ENCODE measurements around the gene SLC30A9.

SLC30A9 gene

DNA sequence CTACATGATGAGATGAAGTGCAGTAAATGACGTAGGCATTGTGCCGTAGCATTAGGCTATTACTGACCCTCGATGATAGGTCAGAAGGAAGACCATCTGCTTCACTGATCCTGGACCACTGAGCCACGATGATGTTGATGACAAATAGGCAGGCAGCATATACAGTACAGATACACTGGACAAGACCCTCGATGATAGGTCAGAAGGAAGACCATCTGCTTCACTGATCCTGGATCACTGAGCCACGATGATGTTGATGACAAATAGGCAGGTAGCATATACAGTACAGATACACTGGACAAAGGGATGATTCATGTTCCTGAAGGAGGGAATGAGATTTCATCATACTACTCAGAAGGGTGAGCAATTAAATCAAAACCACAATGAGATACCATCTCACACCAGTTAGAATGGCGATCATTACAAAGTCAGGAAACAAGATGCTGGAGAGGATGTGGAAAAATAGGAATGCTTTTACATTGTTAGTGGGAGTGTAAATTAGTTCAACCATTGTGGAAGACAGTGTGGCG lies 111.2 kb downstream of the SLC30A9 start:
- H3K9me3 ChIP-seq (ENCODE audit: control insufficient read depth, low read length) = no peaks in the 10 kb centered on the region
- H3K9ac ChIP-seq (ENCODE audit: low read length) = no peak overlapping the region
- H3K4me1 ChIP-seq (ENCODE audit: control insufficient read depth, insufficient read depth, low read length) = no peaks in the 10 kb centered on the region
- no peaks in the 10 kb centered on the region for H3K27me3 ChIP-seq (ENCODE audit: control insufficient read depth, insufficient read depth, low read length)
- no peaks in the 10 kb centered on the region for H3K36me3 ChIP-seq (ENCODE audit: control insufficient read depth, insufficient read depth, low read length)
- no peak overlapping the region for H3K4me3 ChIP-seq (ENCODE audit: low read length)

- no peaks in the 10 kb centered on the region for H3K4me1 ChIP-seq (ENCODE audit: control insufficient read depth, insufficient read depth, low read length)
- H3K4me3 ChIP-seq (ENCODE audit: low read length) = no peak overlapping the region
- H3K27me3 ChIP-seq (ENCODE audit: control insufficient read depth, insufficient read depth, low read length) = no peaks in the 10 kb centered on the region
- H3K36me3 ChIP-seq (ENCODE audit: control insufficient read depth, insufficient read depth, low read length) = no peaks in the 10 kb centered on the region
- H3K9me3 ChIP-seq (ENCODE audit: control insufficient read depth, low read length) = no peaks in the 10 kb centered on the region
- H3K9ac ChIP-seq (ENCODE audit: low read length) = no peak overlapping the region
These were observed 114.2 kb downstream of the SLC30A9 start for GRCh38 chr4:42104521-42104920.

GRCh38 chr4:42112846-42113245 lies 122.5 kb downstream of the SLC30A9 start:
- no peaks in the 10 kb centered on the region for H3K9me3 ChIP-seq (ENCODE audit: control insufficient read depth, low read length)
- H3K36me3 ChIP-seq (ENCODE audit: control insufficient read depth, insufficient read depth, low read length) = no peaks in the 10 kb centered on the region
- no peak overlapping the region for H3K4me3 ChIP-seq (ENCODE audit: low read length)
- H3K4me1 ChIP-seq (ENCODE audit: control insufficient read depth, insufficient read depth, low read length) = no peaks in the 10 kb centered on the region
- no peak overlapping the region for H3K9ac ChIP-seq (ENCODE audit: low read length)
- no peaks in the 10 kb centered on the region for H3K27me3 ChIP-seq (ENCODE audit: control insufficient read depth, insufficient read depth, low read length)

GRCh38 chr4:42119886-42120285 lies 129.6 kb downstream of the SLC30A9 start:
- Histone ChIP-seq H3K36me3 (ENCODE audit: control insufficient read depth, insufficient read depth, low read length) (no peaks in the 10 kb centered on the region), H3K9ac (ENCODE audit: low read length) (no peak overlapping the region), H3K9me3 (ENCODE audit: control insufficient read depth, low read length) (no peaks in the 10 kb centered on the region), H3K27me3 (ENCODE audit: control insufficient read depth, insufficient read depth, low read length) (no peaks in the 10 kb centered on the region), H3K4me3 (ENCODE audit: low read length) (no peak overlapping the region), H3K4me1 (ENCODE audit: control insufficient read depth, insufficient read depth, low read length) (no peaks in the 10 kb centered on the region)

DNA sequence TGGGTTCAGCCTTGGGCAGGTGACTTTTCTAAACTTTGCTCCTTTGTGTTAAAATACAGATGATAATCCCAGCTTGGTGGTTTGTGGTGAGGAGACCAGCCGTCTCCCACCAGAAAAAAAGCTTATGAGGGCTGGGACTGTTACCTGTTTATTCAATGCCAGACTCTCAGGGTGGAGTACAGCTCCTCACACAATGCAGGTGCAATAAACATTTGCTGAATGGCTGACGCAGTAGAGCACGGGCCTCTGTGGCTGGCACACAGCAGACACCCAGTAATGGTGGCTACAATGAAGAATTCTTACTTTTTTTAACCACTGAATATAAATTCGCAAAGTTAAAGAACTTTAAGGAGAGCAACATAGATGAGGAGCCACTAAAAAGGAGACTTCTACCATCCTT lies 131.9 kb downstream of the SLC30A9 start:
- Histone ChIP-seq H3K4me3 (ENCODE audit: low read length) (no peak overlapping the region), H3K27me3 (ENCODE audit: control insufficient read depth, insufficient read depth, low read length) (no peaks in the 10 kb centered on the region), H3K9me3 (ENCODE audit: control insufficient read depth, low read length) (no peaks in the 10 kb centered on the region), H3K36me3 (ENCODE audit: control insufficient read depth, insufficient read depth, low read length) (no peaks in the 10 kb centered on the region), H3K9ac (ENCODE audit: low read length) (no peak overlapping the region), H3K4me1 (ENCODE audit: control insufficient read depth, insufficient read depth, low read length) (no peaks in the 10 kb centered on the region)

DNA sequence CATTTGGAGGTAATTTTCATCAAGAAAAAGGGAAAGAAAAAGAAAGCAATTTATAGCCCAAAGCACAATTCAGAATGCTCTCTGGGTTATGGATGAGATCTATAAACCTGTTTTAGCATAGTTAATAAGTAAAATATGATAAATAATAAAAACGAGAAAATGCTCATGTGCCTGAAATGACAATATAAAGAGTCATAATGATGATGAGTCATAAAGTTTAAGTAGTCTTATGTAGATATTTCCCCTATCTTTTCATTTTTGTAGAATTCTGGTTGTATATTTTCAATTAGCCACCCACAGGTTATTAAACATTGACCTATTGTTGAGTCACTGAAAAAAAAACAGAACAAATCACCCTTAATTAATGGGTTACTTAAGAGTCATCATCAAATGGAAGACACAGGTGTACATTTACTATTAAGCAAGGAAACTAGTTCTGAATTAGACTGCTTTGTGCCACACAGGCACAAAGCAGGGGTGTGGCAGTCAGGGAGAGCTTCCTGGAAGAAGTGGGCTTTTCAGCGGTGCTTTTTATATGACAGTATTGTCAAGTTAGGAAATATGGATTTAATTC lies 132.8 kb downstream of the SLC30A9 start:
- no peaks in the 10 kb centered on the region for H3K27me3 ChIP-seq (ENCODE audit: control insufficient read depth, insufficient read depth, low read length)
- H3K9me3 ChIP-seq (ENCODE audit: control insufficient read depth, low read length) = no peaks in the 10 kb centered on the region
- H3K36me3 ChIP-seq (ENCODE audit: control insufficient read depth, insufficient read depth, low read length) = no peaks in the 10 kb centered on the region

GRCh38 chr4:42132099-42132498 lies 141.8 kb downstream of the SLC30A9 start:
- no peak overlapping the region for H3K9ac ChIP-seq (ENCODE audit: low read length)
- no peaks in the 10 kb centered on the region for H3K36me3 ChIP-seq (ENCODE audit: control insufficient read depth, insufficient read depth, low read length)
- no peaks in the 10 kb centered on the region for H3K27me3 ChIP-seq (ENCODE audit: control insufficient read depth, insufficient read depth, low read length)
- no peak overlapping the region for H3K4me3 ChIP-seq (ENCODE audit: low read length)
- H3K9me3 ChIP-seq (ENCODE audit: control insufficient read depth, low read length) = no peaks in the 10 kb centered on the region
- no peaks in the 10 kb centered on the region for H3K4me1 ChIP-seq (ENCODE audit: control insufficient read depth, insufficient read depth, low read length)

More for the DNA sequence above, 132.8 kb downstream of the SLC30A9 start:
- H3K4me3 ChIP-seq (ENCODE audit: low read length) = no peak overlapping the region
- no peak overlapping the region for H3K9ac ChIP-seq (ENCODE audit: low read length)
- H3K4me1 ChIP-seq (ENCODE audit: control insufficient read depth, insufficient read depth, low read length) = no peaks in the 10 kb centered on the region

DNA sequence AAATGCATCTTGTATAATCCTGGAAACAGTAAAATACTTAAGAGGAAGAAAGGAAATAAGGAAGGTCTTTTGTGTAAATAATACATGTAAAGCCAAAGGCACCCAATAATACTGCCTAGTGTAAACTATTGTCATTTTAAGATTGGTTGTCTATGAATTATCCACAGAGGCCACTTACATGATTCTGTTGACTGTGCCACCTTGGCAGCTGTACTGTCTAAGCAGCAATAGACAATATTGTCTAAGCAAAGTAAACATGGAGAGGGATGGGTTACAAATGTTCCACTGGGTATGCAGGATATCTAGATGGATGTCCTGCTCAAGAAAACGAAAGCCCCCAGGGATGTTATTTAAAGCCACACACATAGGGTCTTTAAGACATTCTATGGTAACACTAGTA lies 142.7 kb downstream of the SLC30A9 start:
- Histone ChIP-seq H3K27me3 (ENCODE audit: control insufficient read depth, insufficient read depth, low read length) (no peaks in the 10 kb centered on the region), H3K4me3 (ENCODE audit: low read length) (no peak overlapping the region), H3K9me3 (ENCODE audit: control insufficient read depth, low read length) (no peaks in the 10 kb centered on the region), H3K9ac (ENCODE audit: low read length) (no peak overlapping the region), H3K4me1 (ENCODE audit: control insufficient read depth, insufficient read depth, low read length) (no peaks in the 10 kb centered on the region), H3K36me3 (ENCODE audit: control insufficient read depth, insufficient read depth, low read length) (no peaks in the 10 kb centered on the region)

GRCh38 chr4:42136371-42136770 lies 146.0 kb downstream of the SLC30A9 start:
- H3K27me3 ChIP-seq (ENCODE audit: control insufficient read depth, insufficient read depth, low read length) = no peaks in the 10 kb centered on the region
- H3K36me3 ChIP-seq (ENCODE audit: control insufficient read depth, insufficient read depth, low read length) = no peaks in the 10 kb centered on the region
- no peak overlapping the region for H3K4me3 ChIP-seq (ENCODE audit: low read length)
- no peaks in the 10 kb centered on the region for H3K4me1 ChIP-seq (ENCODE audit: control insufficient read depth, insufficient read depth, low read length)
- no peak overlapping the region for H3K9ac ChIP-seq (ENCODE audit: low read length)
- H3K9me3 ChIP-seq (ENCODE audit: control insufficient read depth, low read length) = no peaks in the 10 kb centered on the region

Data from mucosa of stomach (tissue), 1 donor.